ENCODE measurements around the gene RAB5IF. TPM values are rescaled to one million over a fixed set of nuclear protein-coding genes. Genes with fewer than 3 reads are reported as not detected.

RAB5IF gene
- total and polyA plus RNA-seq, 2 of the 13 experiments (the other 11 are each of a cell fraction or from before 2014, with no cell fraction given): 261 to 305 TPM

- TF ChIP-seq ZNF224 (CRISPR knock-in tag; IDR thresholded peaks at IDR 0.05): peak; percentile 99
- TF ChIP-seq KDM4B (CRISPR knock-in tag; IDR thresholded peaks at IDR 0.05): peak; percentile 99
- peak; percentile 94 for TF ChIP-seq ASH2L (IDR thresholded peaks at IDR 0.05; ENCODE audit: insufficient read length, low read depth, low read length)
- TF ChIP-seq ELK4 (CRISPR knock-in tag; IDR thresholded peaks at IDR 0.05; ENCODE audit: borderline replicate concordance): no peak; the same call in 1 of the 2 replicates
- TF ChIP-seq PBX2 (CRISPR knock-in tag; IDR thresholded peaks at IDR 0.05): peak; percentile 35; the same call in 1 of the 2 replicates
- TF ChIP-seq ZNF280B (CRISPR knock-in tag; IDR thresholded peaks at IDR 0.05; ENCODE audit: borderline replicate concordance): peak; percentile 98; the same call in 1 of the 2 replicates
- peak; percentile 94 for TF ChIP-seq MAZ (IDR thresholded peaks at IDR 0.05; ENCODE audit: borderline replicate concordance, low read depth, low read length)
- peak; percentile 98 for TF ChIP-seq MAZ (CRISPR knock-in tag; IDR thresholded peaks at IDR 0.05; ENCODE audit: low read depth)
- TF ChIP-seq CREBL2 (CRISPR knock-in tag; IDR thresholded peaks at IDR 0.05; ENCODE audit: borderline replicate concordance): peak; percentile 16; the same call in 1 of the 2 replicates
- no peak for TF ChIP-seq FLYWCH1 (CRISPR knock-in tag; IDR thresholded peaks at IDR 0.05)
- TF ChIP-seq TIGD3 (CRISPR knock-in tag; IDR thresholded peaks at IDR 0.05; ENCODE audit: borderline replicate concordance): 0 out of 2 replicates have a peak, but pooled peaks have one; percentile 35
- TF ChIP-seq RBFOX2 (IDR thresholded peaks at IDR 0.05; ENCODE audit: low read depth, low read length): peak; percentile 100
- 0 out of 2 replicates have a peak, but pooled peaks have one; percentile 90 for TF ChIP-seq ZNF343 (CRISPR knock-in tag; IDR thresholded peaks at IDR 0.05)
- TF ChIP-seq ZNF512 (CRISPR knock-in tag; IDR thresholded peaks at IDR 0.05): peak; percentile 68; the same call in 1 of the 2 replicates
- TF ChIP-seq POGZ (CRISPR knock-in tag; IDR thresholded peaks at IDR 0.05): peak; percentile 99
- TF ChIP-seq KLF12 (CRISPR knock-in tag; IDR thresholded peaks at IDR 0.05; ENCODE audit: borderline replicate concordance): peak; percentile 88; the same call in 1 of the 2 replicates
- TF ChIP-seq CC2D1A (CRISPR knock-in tag; IDR thresholded peaks at IDR 0.05): no peak
- TF ChIP-seq NFKB2 (CRISPR knock-in tag; IDR thresholded peaks at IDR 0.05; ENCODE audit: borderline replicate concordance): peak; percentile 70; the same call in 1 of the 2 replicates
- TF ChIP-seq PHF5A (CRISPR knock-in tag; IDR thresholded peaks at IDR 0.05; ENCODE audit: low read depth, unreplicated experiment): peak; percentile 100
These were observed at the start of gene RAB5IF (continued) for GRCh38 chr20:36605399-36606157.

Measured in HepG2 (cell line).